Measurements from ENCODE around the gene SLC27A1. TPM values are rescaled to one million over a fixed set of nuclear protein-coding genes. Genes with fewer than 3 reads are reported as not detected.

The SLC27A1 gene
- total and polyA plus RNA-seq, 10 of the 15 experiments (the other 5 are each of a cell fraction or from before 2014, with no cell fraction given): 0.11 to 2.3 (median 1.2) TPM

DNA sequence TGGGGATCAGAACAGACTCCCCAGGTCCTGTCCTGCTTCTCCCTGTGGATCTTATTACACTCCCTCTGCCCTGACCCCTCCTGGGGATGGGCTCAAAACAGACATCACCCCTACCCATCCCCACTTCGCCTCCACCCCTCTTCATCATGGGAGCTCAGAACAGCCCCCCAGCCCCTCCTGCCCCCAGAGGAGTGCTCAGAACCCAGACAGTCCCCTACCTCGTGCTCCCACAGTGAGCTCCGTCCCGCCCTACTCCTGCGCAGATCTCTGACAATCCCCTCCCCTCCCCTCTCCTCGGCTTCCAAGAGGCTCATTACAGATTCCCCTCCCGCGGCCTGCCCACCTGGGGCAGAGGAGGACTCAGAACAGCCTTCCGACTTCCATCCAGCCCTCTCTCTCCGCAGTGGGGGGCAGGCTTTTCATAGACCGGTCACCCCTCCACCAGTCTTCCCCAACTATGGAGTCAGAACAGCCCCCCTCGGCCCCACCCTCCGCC, 15.7 kb upstream of the SLC27A1 start:
- Histone ChIP-seq H3K4me3 (no peak overlapping the region), H3K27ac (ENCODE audit: control insufficient read depth, insufficient read depth) (no peak overlapping the region), H3K79me2 (ENCODE audit: control insufficient read depth, insufficient read depth, low read length) (no peaks in the 10 kb centered on the region), H3K9ac (ENCODE audit: control insufficient read depth, insufficient read depth, low read length) (no peak overlapping the region), H3K4me2 (ENCODE audit: control insufficient read depth, insufficient read depth) (no peak overlapping the region), H2AFZ (ENCODE audit: control insufficient read depth, low read depth, low read length) (no peak overlapping the region), H3K36me3 (ENCODE audit: control insufficient read depth in 2 of 2, insufficient read depth in 2 of 2, low read length in 1 of 2) (no peaks in the 10 kb centered on the region), H3K9me3 (replicated peaks; ENCODE audit: control insufficient read depth, insufficient read depth, low read length) (no peaks in the 10 kb centered on the region; the same call in 2 of the 3 replicates), H3K4me1 (ENCODE audit: control insufficient read depth, insufficient read depth, low read length) (peaks cover 11% of the 10 kb centered on the region), H4K20me1 (ENCODE audit: control insufficient read depth, insufficient read depth) (no peaks in the 10 kb centered on the region; the same call in 1 of the 2 replicates), H3K27me3 (replicated peaks in 1 of 2; ENCODE audit: control insufficient read depth in 2 of 2, insufficient read depth in 2 of 2, low read length in 1 of 2) (peaks cover 3 to 7% of the 10 kb centered on the region in 2 experiments; a peak in 2 of 4 replicates)
- SMC1A ChIA-PET (ENCODE audit: uncharacterized antibody, unreplicated experiment): interaction anchor here (0.9 kb wide), 1 partner anchor 11 kb away, joined by 4 read pairs; no protein-coding TSS in a partner anchor
- BruUV-seq (replicated peaks): no TSS peak
- intact Hi-C loops (cut with micrococcal nuclease; ENCODE audit: unreplicated experiment) (no loop called here), in situ Hi-C loops (cut with MboI) (no loop called here)
- CTCF ChIA-PET: interaction anchor here (0.7 to 1.3 kb wide), 6 partner anchors 11 to 119 kb away, joined by 3 to 10 read pairs (median 4); partner anchors contain the start of gene SLC27A1
- POLR2A ChIA-PET: interaction anchor here (0.6 kb wide), 1 partner anchor 21 kb away, joined by 4 read pairs; no protein-coding TSS in a partner anchor
- DNase-seq (ENCODE audit: low read depth, low spot score) (no peak), FAIRE-seq (no peak), ATAC-seq (no peak; the same call in 2 of the 3 replicates)
- 21% methylated on average over 6 of the region's 13 CpGs for WGBS (ENCODE audit: insufficient coverage, insufficient replicate concordance, low lambda C conversion rate, missing lambda C conversion rate)
- RAD21 ChIA-PET (ENCODE audit: unreplicated experiment): no interaction called here
- no peak for TF ChIP-seq SMAD1 (IDR thresholded peaks at IDR 0.05; ENCODE audit: low read depth, partially characterized antibody)
- no peak for TF ChIP-seq SREBF1 (IDR thresholded peaks at IDR 0.05; ENCODE audit: low read length)
- TF ChIP-seq, protein P1, sequence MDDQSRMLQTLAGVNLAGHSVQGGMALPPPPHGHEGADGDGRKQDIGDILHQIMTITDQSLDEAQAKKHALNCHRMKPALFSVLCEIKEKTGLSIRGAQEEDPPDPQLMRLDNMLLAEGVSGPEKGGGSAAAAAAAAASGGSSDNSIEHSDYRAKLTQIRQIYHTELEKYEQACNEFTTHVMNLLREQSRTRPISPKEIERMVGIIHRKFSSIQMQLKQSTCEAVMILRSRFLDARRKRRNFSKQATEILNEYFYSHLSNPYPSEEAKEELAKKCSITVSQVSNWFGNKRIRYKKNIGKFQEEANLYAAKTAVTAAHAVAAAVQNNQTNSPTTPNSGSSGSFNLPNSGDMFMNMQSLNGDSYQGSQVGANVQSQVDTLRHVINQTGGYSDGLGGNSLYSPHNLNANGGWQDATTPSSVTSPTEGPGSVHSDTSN (IDR thresholded peaks at IDR 0.05; ENCODE audit: insufficient replicate concordance, low read depth, low read length): no peak
- no peak for TF ChIP-seq TBL1XR1 (IDR thresholded peaks at IDR 0.05; ENCODE audit: low read depth, low read length)
- no peak for TF ChIP-seq FOXM1 (IDR thresholded peaks at IDR 0.05; ENCODE audit: low read depth, low read length)
- no peak for TF ChIP-seq ASH2L (IDR thresholded peaks at IDR 0.05; ENCODE audit: borderline replicate concordance, low read depth)
- TF ChIP-seq EP300 (IDR thresholded peaks at IDR 0.05; ENCODE audit: borderline replicate concordance in 1 of 2, control insufficient read depth in 1 of 2, low read depth in 2 of 2, low read length in 2 of 2): no peak
